Measurements from ENCODE around the gene LYRM4.

LYRM4 gene

GRCh38 chr6:5274231-5274630 is 13.5 kb upstream of the LYRM4 start:
- Histone ChIP-seq H3K4me1 (ENCODE audit: insufficient read depth, low read length, severe bottlenecking) (peaks cover 9% of the 10 kb centered on the region), H2AFZ (ENCODE audit: low read length) (no peak overlapping the region), H3K9ac (ENCODE audit: low read length) (no peak overlapping the region), H3K36me3 (ENCODE audit: insufficient read depth, low read length) (no peaks in the 10 kb centered on the region), H3K9me2 (ENCODE audit: low read depth, low read length) (no peaks in the 10 kb centered on the region), H3K4me3 (ENCODE audit: low read depth, low read length, poor library complexity, severe bottlenecking) (no peak overlapping the region), H3F3A (ENCODE audit: insufficient read depth, low read length) (no peaks in the 10 kb centered on the region), H3K4me2 (ENCODE audit: low read length) (no peak overlapping the region), H3K79me2 (ENCODE audit: insufficient read depth, low read length) (0 out of 2 replicates have a peak, but pooled peaks cover 5% of the 10 kb centered on the region), H3K27me3 (ENCODE audit: insufficient read depth, low read length) (no peaks in the 10 kb centered on the region), H3K9me3 (ENCODE audit: low read length) (no peaks in the 10 kb centered on the region), H4K20me1 (ENCODE audit: insufficient read depth, low read length) (no peaks in the 10 kb centered on the region), H3K27ac (ENCODE audit: low read depth, low read length, poor library complexity, severe bottlenecking) (no peak overlapping the region)
- TF ChIP-seq EZH2 (IDR thresholded peaks at IDR 0.05; ENCODE audit: borderline replicate concordance, low read length) (no peak), CTCF (IDR thresholded peaks at IDR 0.05; ENCODE audit: low read length) (no peak)

GRCh38 chr6:5271926-5272325 is 11.2 kb upstream of the LYRM4 start:
- no peaks in the 10 kb centered on the region for H3K9me2 ChIP-seq (ENCODE audit: low read depth, low read length)
- 0 out of 2 replicates have a peak, but pooled peaks cover 5% of the 10 kb centered on the region for H3K79me2 ChIP-seq (ENCODE audit: insufficient read depth, low read length)
- no peaks in the 10 kb centered on the region; the same call in 1 of the 2 replicates for H3K36me3 ChIP-seq (ENCODE audit: insufficient read depth, low read length)
- no peak overlapping the region for H3K27ac ChIP-seq (ENCODE audit: low read depth, low read length, poor library complexity, severe bottlenecking)
- H3K4me1 ChIP-seq (ENCODE audit: insufficient read depth, low read length, severe bottlenecking): peaks cover 5% of the 10 kb centered on the region
- no peak overlapping the region for H3K4me2 ChIP-seq (ENCODE audit: low read length)
- H3F3A ChIP-seq (ENCODE audit: insufficient read depth, low read length): no peaks in the 10 kb centered on the region
- H3K9me3 ChIP-seq (ENCODE audit: low read length): no peaks in the 10 kb centered on the region
- no peak overlapping the region for H3K4me3 ChIP-seq (ENCODE audit: low read depth, low read length, poor library complexity, severe bottlenecking)
- no peak overlapping the region for H2AFZ ChIP-seq (ENCODE audit: low read length)
- no peaks in the 10 kb centered on the region for H4K20me1 ChIP-seq (ENCODE audit: insufficient read depth, low read length)
- no peak for TF ChIP-seq EZH2 (IDR thresholded peaks at IDR 0.05; ENCODE audit: borderline replicate concordance, low read length)
- no peak for TF ChIP-seq CTCF (IDR thresholded peaks at IDR 0.05; ENCODE audit: low read length)
- H3K27me3 ChIP-seq (ENCODE audit: insufficient read depth, low read length): no peaks in the 10 kb centered on the region
- H3K9ac ChIP-seq (ENCODE audit: low read length): no peak overlapping the region

- no peak overlapping the region for H3K27ac ChIP-seq (ENCODE audit: low read depth, low read length, poor library complexity, severe bottlenecking)
- no peaks in the 10 kb centered on the region for H3K27me3 ChIP-seq (ENCODE audit: insufficient read depth, low read length)
- no peaks in the 10 kb centered on the region; the same call in 1 of the 2 replicates for H3K36me3 ChIP-seq (ENCODE audit: insufficient read depth, low read length)
- no peak overlapping the region for H3K4me3 ChIP-seq (ENCODE audit: low read depth, low read length, poor library complexity, severe bottlenecking)
- no peaks in the 10 kb centered on the region for H4K20me1 ChIP-seq (ENCODE audit: insufficient read depth, low read length)
- H3K9ac ChIP-seq (ENCODE audit: low read length): no peak overlapping the region
- no peak overlapping the region for H2AFZ ChIP-seq (ENCODE audit: low read length)
- H3K9me2 ChIP-seq (ENCODE audit: low read depth, low read length): no peaks in the 10 kb centered on the region
- peaks cover 5% of the 10 kb centered on the region for H3K4me1 ChIP-seq (ENCODE audit: insufficient read depth, low read length, severe bottlenecking)
- TF ChIP-seq CTCF (IDR thresholded peaks at IDR 0.05; ENCODE audit: low read length): no peak
- no peak for TF ChIP-seq EZH2 (IDR thresholded peaks at IDR 0.05; ENCODE audit: borderline replicate concordance, low read length)
- H3K79me2 ChIP-seq (ENCODE audit: insufficient read depth, low read length): 0 out of 2 replicates have a peak, but pooled peaks cover 5% of the 10 kb centered on the region
- no peaks in the 10 kb centered on the region for H3K9me3 ChIP-seq (ENCODE audit: low read length)
- no peak overlapping the region for H3K4me2 ChIP-seq (ENCODE audit: low read length)
- H3F3A ChIP-seq (ENCODE audit: insufficient read depth, low read length): no peaks in the 10 kb centered on the region
Observed at GRCh38 chr6:5270093-5270680, 9.4 kb upstream of the LYRM4 start.

Data from OCI-LY1 (cell line).